Nephron (organoid): ENCODE measurements around the gene TNFAIP1.
"Not testable (repeated sequence)": the region's sequence is repeated elsewhere in the genome, so short reads cannot be mapped to it uniquely, and the experiment has no call there.

Source experiments
- H3K27ac Mint-ChIP-seq, 3 experiments: 2 replicates each; pipeline ENCODE4 v1.8.0; 2020; ENCODE audit warnings: mixed read lengths in 3 of 3, mild to moderate bottlenecking in 2 of 3, moderate library complexity in 1 of 3
- H3K27me3 Mint-ChIP-seq: 2 replicates; pipeline ENCODE4 v1.8.0; 2021; ENCODE audit warnings: low read depth, mild to moderate bottlenecking, moderate library complexity, mixed read lengths
- H3K36me3 Mint-ChIP-seq: 2 replicates; pipeline ENCODE4 v1.8.0; 2020; ENCODE audit warnings: low read depth, mixed read lengths
- H3K4me1 Mint-ChIP-seq: 2 replicates; pipeline ENCODE4 v1.8.0; 2020; ENCODE audit warnings: mixed read lengths
- H3K4me3 Mint-ChIP-seq, 3 experiments: 2 replicates each; pipeline ENCODE4 v1.8.0; 2020; ENCODE audit warnings: mild to moderate bottlenecking in 3 of 3, mixed read lengths in 3 of 3, moderate library complexity in 2 of 3
- H3K9me3 Mint-ChIP-seq: 2 replicates; pipeline ENCODE4 v1.8.0; 2020; ENCODE audit warnings: mixed read lengths
- TF ChIP-seq, protein P1 (sequence below), 3 experiments: fragments of 200-600 bp; sonication (generic); IDR thresholded peaks; one replicate each; pipeline ENCODE4 v1.5.0; 2021; ENCODE audit warnings: antibody characterized with exemption in 3 of 3; ENCODE audit not compliant: unreplicated experiment in 3 of 3

The TNFAIP1 gene, protein sequence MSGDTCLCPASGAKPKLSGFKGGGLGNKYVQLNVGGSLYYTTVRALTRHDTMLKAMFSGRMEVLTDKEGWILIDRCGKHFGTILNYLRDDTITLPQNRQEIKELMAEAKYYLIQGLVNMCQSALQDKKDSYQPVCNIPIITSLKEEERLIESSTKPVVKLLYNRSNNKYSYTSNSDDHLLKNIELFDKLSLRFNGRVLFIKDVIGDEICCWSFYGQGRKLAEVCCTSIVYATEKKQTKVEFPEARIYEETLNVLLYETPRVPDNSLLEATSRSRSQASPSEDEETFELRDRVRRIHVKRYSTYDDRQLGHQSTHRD

GRCh38 chr17:28335201-28335958 lies at the start of gene TNFAIP1, which contains the start of gene IFT20:
TNFAIP1 (plus strand) TSS chr17:28335761; CDS start chr17:28339522, 3,761 bp downstream.
IFT20 (minus strand) TSS chr17:28335472; CDS start chr17:28331985, 3,487 bp downstream.
- Mint-ChIP-seq H3K27me3 (no peaks in the 10 kb centered on the region), H3K4me1 (peaks cover 48% of the 10 kb centered on the region), H3K4me3 (peak within 1 kb of the TSS; percentile 98 to 99 (median 99)), H3K9me3 (no peaks in the 10 kb centered on the region), H3K27ac (peak within 1 kb of the TSS; percentile 79 to 98 (median 97)), H3K36me3 (peaks cover 8% of the 10 kb centered on the region)
- TF ChIP-seq, protein P1, sequence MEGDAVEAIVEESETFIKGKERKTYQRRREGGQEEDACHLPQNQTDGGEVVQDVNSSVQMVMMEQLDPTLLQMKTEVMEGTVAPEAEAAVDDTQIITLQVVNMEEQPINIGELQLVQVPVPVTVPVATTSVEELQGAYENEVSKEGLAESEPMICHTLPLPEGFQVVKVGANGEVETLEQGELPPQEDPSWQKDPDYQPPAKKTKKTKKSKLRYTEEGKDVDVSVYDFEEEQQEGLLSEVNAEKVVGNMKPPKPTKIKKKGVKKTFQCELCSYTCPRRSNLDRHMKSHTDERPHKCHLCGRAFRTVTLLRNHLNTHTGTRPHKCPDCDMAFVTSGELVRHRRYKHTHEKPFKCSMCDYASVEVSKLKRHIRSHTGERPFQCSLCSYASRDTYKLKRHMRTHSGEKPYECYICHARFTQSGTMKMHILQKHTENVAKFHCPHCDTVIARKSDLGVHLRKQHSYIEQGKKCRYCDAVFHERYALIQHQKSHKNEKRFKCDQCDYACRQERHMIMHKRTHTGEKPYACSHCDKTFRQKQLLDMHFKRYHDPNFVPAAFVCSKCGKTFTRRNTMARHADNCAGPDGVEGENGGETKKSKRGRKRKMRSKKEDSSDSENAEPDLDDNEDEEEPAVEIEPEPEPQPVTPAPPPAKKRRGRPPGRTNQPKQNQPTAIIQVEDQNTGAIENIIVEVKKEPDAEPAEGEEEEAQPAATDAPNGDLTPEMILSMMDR (IDR thresholded peaks at IDR 0.05; ENCODE audit: unreplicated experiment in 3 of 3) = no peak

DNA sequence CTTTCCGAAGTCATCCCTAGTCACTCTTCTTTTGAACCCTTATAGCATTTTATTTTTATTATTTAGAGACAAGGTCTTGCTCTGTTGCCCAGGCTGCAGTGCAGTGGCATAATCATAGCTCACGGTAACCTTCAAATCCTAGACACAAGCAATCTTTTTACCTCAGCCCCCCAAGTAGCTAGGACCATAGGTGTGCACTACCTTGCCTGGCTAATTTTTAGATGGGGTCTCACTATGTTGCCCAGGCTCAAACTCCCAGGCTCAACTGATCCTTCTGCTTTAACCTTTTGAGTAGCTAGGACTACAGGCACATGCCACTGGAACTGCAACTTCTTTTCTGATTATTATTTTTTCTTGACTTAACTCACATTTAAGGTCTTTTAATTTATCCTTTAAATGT lies 49.6 kb upstream of the TNFAIP1 start:
- Mint-ChIP-seq H3K27ac (no peak overlapping the region), H3K27me3 (no peaks in the 10 kb centered on the region), H3K4me1 (no peaks in the 10 kb centered on the region), H3K36me3 (no peaks in the 10 kb centered on the region), H3K9me3 (no peaks in the 10 kb centered on the region), H3K4me3 (no peak overlapping the region)
- TF ChIP-seq, protein P1 (IDR thresholded peaks at IDR 0.05; ENCODE audit: unreplicated experiment in 3 of 3) = no peak

GRCh38 chr17:28290703-28291102 lies 44.9 kb upstream of the TNFAIP1 start:
- no peak overlapping the region for H3K27ac Mint-ChIP-seq
- no peaks in the 10 kb centered on the region for H3K4me1 Mint-ChIP-seq
- no peaks in the 10 kb centered on the region for H3K36me3 Mint-ChIP-seq
- H3K4me3 Mint-ChIP-seq = no peak overlapping the region
- H3K27me3 Mint-ChIP-seq = peaks cover 3% of the 10 kb centered on the region
- TF ChIP-seq, protein P1 (IDR thresholded peaks at IDR 0.05; ENCODE audit: unreplicated experiment in 3 of 3) = no peak
- no peaks in the 10 kb centered on the region for H3K9me3 Mint-ChIP-seq

GRCh38 chr17:28291780-28292330 lies 43.7 kb upstream of the TNFAIP1 start:
- TF ChIP-seq, protein P1 (IDR thresholded peaks at IDR 0.05; ENCODE audit: unreplicated experiment in 3 of 3) = no peak
- Mint-ChIP-seq H3K27ac (no peak overlapping the region), H3K9me3 (no peaks in the 10 kb centered on the region), H3K27me3 (peaks cover 5% of the 10 kb centered on the region), H3K36me3 (no peaks in the 10 kb centered on the region), H3K4me1 (no peaks in the 10 kb centered on the region), H3K4me3 (no peak overlapping the region)

- H3K27me3 Mint-ChIP-seq, H3K9me3 Mint-ChIP-seq, H3K27ac Mint-ChIP-seq, H3K4me3 Mint-ChIP-seq, H3K36me3 Mint-ChIP-seq, H3K4me1 Mint-ChIP-seq: not testable (repeated sequence)
Measured at GRCh38 chr17:28292878-28293277, 42.7 kb upstream of the TNFAIP1 start.

GRCh38 chr17:28293994-28294393 lies 41.6 kb upstream of the TNFAIP1 start:
- Mint-ChIP-seq H3K4me1 (no peaks in the 10 kb centered on the region), H3K9me3 (no peaks in the 10 kb centered on the region), H3K36me3 (no peaks in the 10 kb centered on the region), H3K27me3 (peaks cover 5% of the 10 kb centered on the region), H3K4me3 (no peak overlapping the region), H3K27ac (no peak overlapping the region)
- TF ChIP-seq, protein P1 (IDR thresholded peaks at IDR 0.05; ENCODE audit: unreplicated experiment in 3 of 3) = no peak
